ENCODE data around the gene USPL1. TPM values are rescaled to one million over a fixed set of nuclear protein-coding genes. Genes with fewer than 3 reads are reported as not detected.
A peak's percentile ranks its signal among the peaks of the same experiment; 100 is the strongest.

The USPL1 gene
- total and polyA plus RNA-seq, 2 of the 13 experiments (the other 11 are each of a cell fraction or from before 2014, with no cell fraction given), result 13.7 to 15.9 TPM

DNA sequence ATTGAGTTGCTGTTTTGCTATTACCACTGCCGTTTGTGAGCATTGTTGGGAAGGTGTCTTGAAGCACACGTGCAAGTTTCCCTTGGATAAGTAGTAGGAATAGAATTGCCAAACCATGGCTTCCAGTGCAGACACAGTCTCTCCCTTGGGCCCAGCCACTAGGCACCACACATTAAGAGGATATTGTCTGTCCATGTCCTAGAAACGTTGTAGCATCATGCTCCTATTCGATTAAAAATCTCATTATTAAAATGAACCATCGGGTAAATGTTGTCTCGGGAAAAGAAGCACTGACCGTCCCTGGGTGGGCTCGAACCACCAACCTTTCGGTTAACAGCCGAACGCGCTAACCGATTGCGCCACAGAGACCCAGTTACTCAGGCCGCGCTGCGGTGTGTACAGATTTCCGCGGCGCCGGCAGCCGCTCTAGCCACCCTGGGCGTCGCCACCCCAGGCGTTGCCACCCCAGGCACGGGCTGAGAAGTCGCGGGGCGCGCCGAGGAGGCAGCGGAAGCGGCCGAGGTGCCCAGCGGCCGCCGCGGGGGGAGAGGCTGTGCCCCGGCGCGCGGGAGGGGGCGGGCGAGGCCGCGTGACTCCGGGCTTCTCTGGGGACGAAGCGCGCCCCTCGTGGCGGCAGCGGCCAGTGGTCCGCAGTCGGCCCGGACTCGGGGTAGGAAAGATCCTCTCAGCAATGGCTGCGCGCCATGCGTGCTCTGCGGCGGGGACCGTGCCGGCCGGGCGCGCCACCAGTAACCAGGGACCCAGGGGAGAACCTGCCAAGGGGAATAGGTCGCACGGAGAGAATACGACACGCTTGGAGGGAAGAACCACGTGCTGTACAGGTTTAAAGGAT lies 56.2 kb downstream of the USPL1 start (continued):
- TF ChIP-seq, protein P1, sequence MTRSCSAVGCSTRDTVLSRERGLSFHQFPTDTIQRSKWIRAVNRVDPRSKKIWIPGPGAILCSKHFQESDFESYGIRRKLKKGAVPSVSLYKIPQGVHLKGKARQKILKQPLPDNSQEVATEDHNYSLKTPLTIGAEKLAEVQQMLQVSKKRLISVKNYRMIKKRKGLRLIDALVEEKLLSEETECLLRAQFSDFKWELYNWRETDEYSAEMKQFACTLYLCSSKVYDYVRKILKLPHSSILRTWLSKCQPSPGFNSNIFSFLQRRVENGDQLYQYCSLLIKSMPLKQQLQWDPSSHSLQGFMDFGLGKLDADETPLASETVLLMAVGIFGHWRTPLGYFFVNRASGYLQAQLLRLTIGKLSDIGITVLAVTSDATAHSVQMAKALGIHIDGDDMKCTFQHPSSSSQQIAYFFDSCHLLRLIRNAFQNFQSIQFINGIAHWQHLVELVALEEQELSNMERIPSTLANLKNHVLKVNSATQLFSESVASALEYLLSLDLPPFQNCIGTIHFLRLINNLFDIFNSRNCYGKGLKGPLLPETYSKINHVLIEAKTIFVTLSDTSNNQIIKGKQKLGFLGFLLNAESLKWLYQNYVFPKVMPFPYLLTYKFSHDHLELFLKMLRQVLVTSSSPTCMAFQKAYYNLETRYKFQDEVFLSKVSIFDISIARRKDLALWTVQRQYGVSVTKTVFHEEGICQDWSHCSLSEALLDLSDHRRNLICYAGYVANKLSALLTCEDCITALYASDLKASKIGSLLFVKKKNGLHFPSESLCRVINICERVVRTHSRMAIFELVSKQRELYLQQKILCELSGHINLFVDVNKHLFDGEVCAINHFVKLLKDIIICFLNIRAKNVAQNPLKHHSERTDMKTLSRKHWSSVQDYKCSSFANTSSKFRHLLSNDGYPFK (CRISPR knock-in tag; IDR thresholded peaks at IDR 0.05; ENCODE audit: borderline replicate concordance), result 0 out of 2 replicates have a peak, but pooled peaks have one; percentile 24
- TF ChIP-seq, protein P2, sequence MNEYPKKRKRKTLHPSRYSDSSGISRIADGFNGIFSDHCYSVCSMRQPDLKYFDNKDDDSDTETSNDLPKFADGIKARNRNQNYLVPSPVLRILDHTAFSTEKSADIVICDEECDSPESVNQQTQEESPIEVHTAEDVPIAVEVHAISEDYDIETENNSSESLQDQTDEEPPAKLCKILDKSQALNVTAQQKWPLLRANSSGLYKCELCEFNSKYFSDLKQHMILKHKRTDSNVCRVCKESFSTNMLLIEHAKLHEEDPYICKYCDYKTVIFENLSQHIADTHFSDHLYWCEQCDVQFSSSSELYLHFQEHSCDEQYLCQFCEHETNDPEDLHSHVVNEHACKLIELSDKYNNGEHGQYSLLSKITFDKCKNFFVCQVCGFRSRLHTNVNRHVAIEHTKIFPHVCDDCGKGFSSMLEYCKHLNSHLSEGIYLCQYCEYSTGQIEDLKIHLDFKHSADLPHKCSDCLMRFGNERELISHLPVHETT (CRISPR knock-in tag; conservative IDR thresholded peaks at IDR 0.05), result no peak
- TF ChIP-seq KLF9 (CRISPR knock-in tag; IDR thresholded peaks at IDR 0.05; ENCODE audit: low read depth) (no peak), RFX3 (CRISPR knock-in tag; IDR thresholded peaks at IDR 0.05) (no peak), FOSL1 (CRISPR knock-in tag; IDR thresholded peaks at IDR 0.05; ENCODE audit: borderline replicate concordance) (no peak), ZNF263 (CRISPR knock-in tag; IDR thresholded peaks at IDR 0.05) (peak; percentile 32; the same call in 1 of the 2 replicates), ADNP (CRISPR knock-in tag; IDR thresholded peaks at IDR 0.05) (no peak), ATM (IDR thresholded peaks at IDR 0.05; ENCODE audit: borderline replicate concordance) (no peak), ZNF431 (CRISPR knock-in tag; IDR thresholded peaks at IDR 0.05; ENCODE audit: borderline replicate concordance, low read depth) (peak; percentile 96), TOE1 (CRISPR knock-in tag; IDR thresholded peaks at IDR 0.05) (0 out of 2 replicates have a peak, but pooled peaks have one; percentile 32), CEBPG (CRISPR knock-in tag; IDR thresholded peaks at IDR 0.05) (peak; percentile 94), KDM3A (CRISPR knock-in tag; IDR thresholded peaks at IDR 0.05; ENCODE audit: low read depth) (no peak), NCOA5 (CRISPR knock-in tag; IDR thresholded peaks at IDR 0.05) (no peak), ONECUT2 (CRISPR knock-in tag; IDR thresholded peaks at IDR 0.05) (no peak), POLR2AphosphoS2 (IDR thresholded peaks at IDR 0.05; ENCODE audit: low read depth, low read length) (no peak), TBP (CRISPR knock-in tag; IDR thresholded peaks at IDR 0.05) (0 out of 2 replicates have a peak, but pooled peaks have one; percentile 26), SP140L (CRISPR knock-in tag; IDR thresholded peaks at IDR 0.05; ENCODE audit: borderline replicate concordance) (no peak), AGO1 (IDR thresholded peaks at IDR 0.05; ENCODE audit: low read depth, low read length, poor library complexity, severe bottlenecking) (peak; percentile 24)
- TF ChIP-seq, protein P3, sequence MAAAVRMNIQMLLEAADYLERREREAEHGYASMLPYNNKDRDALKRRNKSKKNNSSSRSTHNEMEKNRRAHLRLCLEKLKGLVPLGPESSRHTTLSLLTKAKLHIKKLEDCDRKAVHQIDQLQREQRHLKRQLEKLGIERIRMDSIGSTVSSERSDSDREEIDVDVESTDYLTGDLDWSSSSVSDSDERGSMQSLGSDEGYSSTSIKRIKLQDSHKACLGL (CRISPR knock-in tag; IDR thresholded peaks at IDR 0.05), result peak; percentile 81
- TF ChIP-seq, protein P4, sequence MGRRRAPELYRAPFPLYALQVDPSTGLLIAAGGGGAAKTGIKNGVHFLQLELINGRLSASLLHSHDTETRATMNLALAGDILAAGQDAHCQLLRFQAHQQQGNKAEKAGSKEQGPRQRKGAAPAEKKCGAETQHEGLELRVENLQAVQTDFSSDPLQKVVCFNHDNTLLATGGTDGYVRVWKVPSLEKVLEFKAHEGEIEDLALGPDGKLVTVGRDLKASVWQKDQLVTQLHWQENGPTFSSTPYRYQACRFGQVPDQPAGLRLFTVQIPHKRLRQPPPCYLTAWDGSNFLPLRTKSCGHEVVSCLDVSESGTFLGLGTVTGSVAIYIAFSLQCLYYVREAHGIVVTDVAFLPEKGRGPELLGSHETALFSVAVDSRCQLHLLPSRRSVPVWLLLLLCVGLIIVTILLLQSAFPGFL (CRISPR knock-in tag; IDR thresholded peaks at IDR 0.05), result no peak
- TF ChIP-seq, protein P5, sequence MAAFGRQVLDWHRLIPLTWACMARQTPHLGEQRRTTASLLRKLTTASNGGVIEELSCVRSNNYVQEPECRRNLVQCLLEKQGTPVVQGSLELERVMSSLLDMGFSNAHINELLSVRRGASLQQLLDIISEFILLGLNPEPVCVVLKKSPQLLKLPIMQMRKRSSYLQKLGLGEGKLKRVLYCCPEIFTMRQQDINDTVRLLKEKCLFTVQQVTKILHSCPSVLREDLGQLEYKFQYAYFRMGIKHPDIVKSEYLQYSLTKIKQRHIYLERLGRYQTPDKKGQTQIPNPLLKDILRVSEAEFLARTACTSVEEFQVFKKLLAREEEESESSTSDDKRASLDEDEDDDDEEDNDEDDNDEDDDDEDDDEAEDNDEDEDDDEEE (CRISPR knock-in tag; IDR thresholded peaks at IDR 0.05), result 0 out of 2 replicates have a peak, but pooled peaks have one; percentile 60
- TF ChIP-seq, protein P6, sequence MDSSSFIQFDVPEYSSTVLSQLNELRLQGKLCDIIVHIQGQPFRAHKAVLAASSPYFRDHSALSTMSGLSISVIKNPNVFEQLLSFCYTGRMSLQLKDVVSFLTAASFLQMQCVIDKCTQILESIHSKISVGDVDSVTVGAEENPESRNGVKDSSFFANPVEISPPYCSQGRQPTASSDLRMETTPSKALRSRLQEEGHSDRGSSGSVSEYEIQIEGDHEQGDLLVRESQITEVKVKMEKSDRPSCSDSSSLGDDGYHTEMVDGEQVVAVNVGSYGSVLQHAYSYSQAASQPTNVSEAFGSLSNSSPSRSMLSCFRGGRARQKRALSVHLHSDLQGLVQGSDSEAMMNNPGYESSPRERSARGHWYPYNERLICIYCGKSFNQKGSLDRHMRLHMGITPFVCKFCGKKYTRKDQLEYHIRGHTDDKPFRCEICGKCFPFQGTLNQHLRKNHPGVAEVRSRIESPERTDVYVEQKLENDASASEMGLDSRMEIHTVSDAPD (CRISPR knock-in tag; IDR thresholded peaks at IDR 0.05), result no peak
